OCI-M1 (cell line): ENCODE measurements around the gene DAND5.

Source experiments
- DNase-seq: peaks from one replicate; lab custom pipeline; 2025; lab: John Stamatoyannopoulos, UW

Gene DAND5

DNA sequence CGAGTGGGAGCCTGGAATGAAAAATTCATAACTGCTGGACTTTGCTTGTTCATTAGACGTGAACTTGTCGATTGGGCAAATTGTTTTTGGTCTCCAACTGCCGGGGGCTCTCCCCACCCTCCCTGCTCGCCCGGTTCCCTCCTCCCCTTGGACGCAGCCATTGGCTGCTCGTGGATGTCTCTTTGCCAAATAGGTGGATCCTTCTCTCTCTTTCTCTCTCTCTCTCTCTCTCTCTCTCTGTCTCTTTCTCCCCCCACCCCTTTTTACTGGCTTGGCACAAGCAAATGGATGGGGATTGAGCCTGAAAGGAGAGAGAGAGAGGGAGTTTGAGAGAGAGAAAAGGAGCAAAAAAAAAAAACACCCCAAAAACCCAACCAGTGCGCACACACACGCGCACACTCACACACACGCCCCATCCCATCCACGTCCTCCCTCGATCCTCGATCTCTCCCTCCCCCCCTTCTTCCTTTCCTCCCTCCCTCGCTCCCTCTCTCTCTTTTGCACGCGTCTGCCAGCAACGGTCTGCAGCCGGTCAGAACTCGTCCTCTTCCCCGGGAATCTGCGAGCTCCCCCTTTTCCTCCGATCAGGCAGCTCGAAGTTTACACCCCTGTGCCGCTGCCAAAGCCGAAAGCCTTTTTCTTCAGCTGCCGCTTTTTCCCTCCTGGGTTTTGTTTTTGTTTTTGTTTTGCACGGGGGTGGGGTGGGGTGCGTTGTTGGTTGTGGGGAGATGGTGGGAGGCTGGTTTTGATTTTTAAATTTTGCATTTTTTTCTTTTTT is 53.7 kb downstream of the DAND5 start:
- peak; percentile 80 for DNase-seq

GRCh38 chr19:13023656-13024055 is 54.3 kb downstream of the DAND5 start:
- DNase-seq, result no peak
